ENCODE results near the gene NPDC1.

NPDC1 gene

DNA sequence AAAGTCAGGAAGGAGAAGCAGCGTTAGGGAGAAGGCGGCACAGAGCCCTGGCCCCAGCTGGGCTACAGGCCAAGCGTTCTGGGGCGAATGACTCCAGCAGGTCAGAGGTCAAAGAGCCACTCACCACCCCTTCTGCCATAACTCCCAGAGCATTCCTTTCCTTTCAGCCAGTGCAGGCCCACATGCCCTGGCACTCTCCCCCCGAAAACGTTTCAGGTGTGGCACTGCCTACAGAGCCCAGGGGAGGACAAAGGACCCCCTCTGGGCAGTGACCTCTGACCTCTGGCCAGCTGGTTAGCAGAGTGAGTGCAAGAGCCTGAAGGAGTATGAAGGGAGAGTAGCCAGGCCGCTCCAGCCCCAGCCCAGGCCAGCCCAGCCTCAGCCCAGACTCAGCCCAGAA lies 22.8 kb downstream of the NPDC1 start:
- TF ChIP-seq, protein P1, sequence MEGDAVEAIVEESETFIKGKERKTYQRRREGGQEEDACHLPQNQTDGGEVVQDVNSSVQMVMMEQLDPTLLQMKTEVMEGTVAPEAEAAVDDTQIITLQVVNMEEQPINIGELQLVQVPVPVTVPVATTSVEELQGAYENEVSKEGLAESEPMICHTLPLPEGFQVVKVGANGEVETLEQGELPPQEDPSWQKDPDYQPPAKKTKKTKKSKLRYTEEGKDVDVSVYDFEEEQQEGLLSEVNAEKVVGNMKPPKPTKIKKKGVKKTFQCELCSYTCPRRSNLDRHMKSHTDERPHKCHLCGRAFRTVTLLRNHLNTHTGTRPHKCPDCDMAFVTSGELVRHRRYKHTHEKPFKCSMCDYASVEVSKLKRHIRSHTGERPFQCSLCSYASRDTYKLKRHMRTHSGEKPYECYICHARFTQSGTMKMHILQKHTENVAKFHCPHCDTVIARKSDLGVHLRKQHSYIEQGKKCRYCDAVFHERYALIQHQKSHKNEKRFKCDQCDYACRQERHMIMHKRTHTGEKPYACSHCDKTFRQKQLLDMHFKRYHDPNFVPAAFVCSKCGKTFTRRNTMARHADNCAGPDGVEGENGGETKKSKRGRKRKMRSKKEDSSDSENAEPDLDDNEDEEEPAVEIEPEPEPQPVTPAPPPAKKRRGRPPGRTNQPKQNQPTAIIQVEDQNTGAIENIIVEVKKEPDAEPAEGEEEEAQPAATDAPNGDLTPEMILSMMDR (IDR thresholded peaks at IDR 0.05; ENCODE audit: insufficient read depth, low read length, poor library complexity, severe bottlenecking) = no peak
- Histone ChIP-seq H3K4me3 (replicated peaks; ENCODE audit: low read depth, low read length) (no peak overlapping the region), H3K27me3 (replicated peaks; ENCODE audit: control insufficient read depth, insufficient read depth, low read length) (no peaks in the 10 kb centered on the region; the same call in 1 of the 2 replicates), H3K36me3 (ENCODE audit: control insufficient read depth, insufficient read depth, low read length) (no peaks in the 10 kb centered on the region)
- no peak for DNase-seq (ENCODE audit: extremely low read depth, insufficient read length)

DNA sequence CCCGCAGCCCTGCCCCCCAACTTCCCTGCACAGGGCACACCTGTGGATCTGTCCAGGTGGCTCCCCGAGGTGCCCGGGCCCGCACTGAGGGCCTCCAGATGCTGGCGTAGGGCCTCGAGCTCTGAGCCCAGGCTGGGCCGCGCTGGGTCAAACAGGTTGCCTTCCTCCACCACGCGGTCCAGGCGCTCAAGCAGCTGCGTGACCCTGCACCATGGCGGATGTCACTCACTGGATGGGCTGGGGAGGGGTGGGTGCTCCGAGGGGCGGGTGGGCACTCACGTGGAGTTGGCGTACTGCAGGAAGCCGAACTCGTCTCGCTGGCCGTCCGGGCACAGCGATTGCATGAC lies 23.3 kb downstream of the NPDC1 start:
- Histone ChIP-seq H3K4me3 (replicated peaks; ENCODE audit: low read depth, low read length) (no peak overlapping the region), H3K36me3 (ENCODE audit: control insufficient read depth, insufficient read depth, low read length) (no peaks in the 10 kb centered on the region), H3K27me3 (replicated peaks; ENCODE audit: control insufficient read depth, insufficient read depth, low read length) (no peaks in the 10 kb centered on the region; the same call in 1 of the 2 replicates)
- TF ChIP-seq, protein P1 (IDR thresholded peaks at IDR 0.05; ENCODE audit: insufficient read depth, low read length, poor library complexity, severe bottlenecking) = no peak
- no peak for DNase-seq (ENCODE audit: extremely low read depth, insufficient read length)

DNA sequence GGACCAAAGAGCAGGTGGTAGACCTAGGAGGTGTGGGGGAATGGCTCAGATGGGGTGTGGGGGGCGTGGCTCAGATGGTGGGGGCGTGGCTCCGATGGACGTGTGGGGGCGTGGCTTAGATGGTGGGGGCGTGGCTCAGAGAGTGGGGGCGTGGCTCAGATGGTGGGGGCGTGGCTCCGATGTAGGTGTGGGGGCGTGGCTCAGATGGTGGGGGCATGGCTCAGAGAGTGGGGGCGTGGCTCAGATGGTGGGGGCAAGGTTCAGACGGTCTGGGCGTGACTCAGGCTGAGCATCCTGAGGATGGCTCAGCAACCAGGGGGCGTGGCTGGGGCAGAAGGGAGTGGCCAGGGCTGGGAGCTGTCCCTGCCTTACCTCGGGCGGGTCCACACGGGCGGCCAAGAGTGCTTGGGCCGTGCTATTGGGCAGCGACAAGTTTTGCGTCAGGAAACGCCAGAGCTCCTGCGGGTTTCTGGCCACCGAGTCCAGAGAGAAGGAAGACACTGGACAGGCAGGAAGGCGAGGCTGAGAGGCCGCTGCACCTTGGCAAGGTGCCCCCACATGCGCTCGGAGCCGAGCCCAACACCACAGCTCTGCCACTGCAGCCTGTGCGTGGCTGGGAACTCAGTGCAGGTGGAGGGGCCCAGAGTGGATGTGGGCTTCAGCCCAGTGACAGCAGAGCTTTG lies 23.9 kb downstream of the NPDC1 start:
- H3K4me3 ChIP-seq (replicated peaks; ENCODE audit: low read depth, low read length) = no peak overlapping the region
- TF ChIP-seq, protein P1 (IDR thresholded peaks at IDR 0.05; ENCODE audit: insufficient read depth, low read length, poor library complexity, severe bottlenecking) = no peak
- H3K36me3 ChIP-seq (ENCODE audit: control insufficient read depth, insufficient read depth, low read length) = no peaks in the 10 kb centered on the region
- H3K27me3 ChIP-seq (replicated peaks; ENCODE audit: control insufficient read depth, insufficient read depth, low read length) = no peaks in the 10 kb centered on the region; the same call in 1 of the 2 replicates
- peak; percentile 70 for DNase-seq (ENCODE audit: extremely low read depth, insufficient read length)

DNA sequence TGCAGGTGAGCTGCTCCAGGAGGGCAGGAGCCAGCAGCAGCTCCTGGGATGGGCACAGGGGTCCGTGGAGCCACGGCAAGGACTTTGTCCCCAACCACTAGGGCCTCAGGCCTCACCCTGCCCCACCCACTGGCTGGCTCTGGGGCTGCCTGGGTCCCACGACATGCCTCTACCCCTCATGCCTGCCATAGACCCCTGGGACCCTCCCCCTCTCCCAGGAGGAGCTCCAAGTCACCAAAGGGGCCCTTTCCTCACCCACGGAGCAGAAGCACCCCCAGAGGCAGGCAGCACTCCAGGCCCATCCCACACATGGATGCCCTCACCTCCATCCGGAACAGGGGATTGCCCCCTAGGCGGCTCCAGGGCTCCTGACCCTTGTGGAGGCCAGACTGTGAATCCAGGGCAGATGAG lies 24.4 kb downstream of the NPDC1 start:
- Histone ChIP-seq H3K4me3 (replicated peaks; ENCODE audit: low read depth, low read length) (no peak overlapping the region), H3K27me3 (replicated peaks; ENCODE audit: control insufficient read depth, insufficient read depth, low read length) (no peaks in the 10 kb centered on the region; the same call in 1 of the 2 replicates), H3K36me3 (ENCODE audit: control insufficient read depth, insufficient read depth, low read length) (no peaks in the 10 kb centered on the region)
- DNase-seq (ENCODE audit: extremely low read depth, insufficient read length) = no peak
- TF ChIP-seq, protein P1 (IDR thresholded peaks at IDR 0.05; ENCODE audit: insufficient read depth, low read length, poor library complexity, severe bottlenecking) = no peak

DNA sequence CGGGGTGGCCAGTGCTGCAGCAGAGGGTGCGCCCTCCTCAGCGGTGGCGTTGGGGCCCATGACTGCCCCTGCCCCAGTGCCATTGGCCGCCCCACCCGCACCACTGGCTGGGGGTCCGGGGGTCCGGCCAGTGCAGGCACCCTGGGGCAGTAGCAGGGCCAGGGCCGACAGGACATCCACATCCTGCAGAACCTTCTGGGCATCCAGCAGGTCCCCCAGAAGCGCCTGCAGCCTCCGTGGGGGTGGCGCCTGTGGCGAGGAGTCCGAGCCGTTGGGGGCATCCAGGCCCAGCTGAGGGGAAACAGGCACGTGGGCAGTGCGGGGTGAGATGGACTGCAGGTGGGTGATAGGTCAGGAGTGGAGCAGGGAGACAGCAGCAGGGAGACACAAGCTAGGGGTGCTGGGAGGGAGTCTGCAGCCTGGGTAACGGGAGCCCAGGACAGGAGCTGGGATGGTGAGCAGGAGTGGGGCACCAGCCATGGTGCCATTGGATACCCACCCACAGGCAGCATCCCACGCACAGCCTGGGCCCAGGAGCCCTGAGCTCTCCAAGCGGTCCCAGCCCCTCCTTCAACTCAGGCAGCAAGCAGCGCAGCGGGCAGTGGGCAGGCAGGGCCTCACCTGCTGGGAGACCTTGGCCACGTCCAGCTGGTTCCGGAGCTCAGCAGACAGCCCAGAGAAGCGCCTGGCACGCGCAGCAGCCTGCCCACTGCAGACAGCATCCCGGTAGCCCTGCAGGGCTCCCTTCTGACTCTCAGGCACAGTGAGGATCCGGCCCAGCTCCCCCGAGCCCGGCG lies 25.0 kb downstream of the NPDC1 start:
- H3K27me3 ChIP-seq (replicated peaks; ENCODE audit: control insufficient read depth, insufficient read depth, low read length) = no peaks in the 10 kb centered on the region; the same call in 1 of the 2 replicates
- no peaks in the 10 kb centered on the region for H3K36me3 ChIP-seq (ENCODE audit: control insufficient read depth, insufficient read depth, low read length)
- H3K4me3 ChIP-seq (replicated peaks; ENCODE audit: low read depth, low read length) = no peak overlapping the region
- TF ChIP-seq, protein P1 (IDR thresholded peaks at IDR 0.05; ENCODE audit: insufficient read depth, low read length, poor library complexity, severe bottlenecking) = no peak
- no peak for DNase-seq (ENCODE audit: extremely low read depth, insufficient read length)
